Tibial nerve (tissue), 3 donors: Measurements from ENCODE around the gene MYO18B.

Experiments used
- CTCF ChIP-seq, 5 experiments: fragments of 200-600 bp in 3 of 5; fragments of 450-650 bp in 2 of 5; sonication (generic) in 3 of 5; IDR thresholded peaks; one replicate each; pipeline ENCODE4 v1.5.1; 2016 to 2019; ENCODE audit warnings: antibody characterized with exemption in 5 of 5, mild to moderate bottlenecking in 3 of 5, moderate library complexity in 2 of 5
- POLR2A ChIP-seq, 2 donors: fragments of 450-650 bp; IDR thresholded peaks; one replicate each; pipeline ENCODE4 v1.6.1; 2017; ENCODE audit warnings: antibody characterized with exemption in 2 of 2, mild to moderate bottlenecking in 2 of 2, moderate library complexity in 2 of 2

DNA sequence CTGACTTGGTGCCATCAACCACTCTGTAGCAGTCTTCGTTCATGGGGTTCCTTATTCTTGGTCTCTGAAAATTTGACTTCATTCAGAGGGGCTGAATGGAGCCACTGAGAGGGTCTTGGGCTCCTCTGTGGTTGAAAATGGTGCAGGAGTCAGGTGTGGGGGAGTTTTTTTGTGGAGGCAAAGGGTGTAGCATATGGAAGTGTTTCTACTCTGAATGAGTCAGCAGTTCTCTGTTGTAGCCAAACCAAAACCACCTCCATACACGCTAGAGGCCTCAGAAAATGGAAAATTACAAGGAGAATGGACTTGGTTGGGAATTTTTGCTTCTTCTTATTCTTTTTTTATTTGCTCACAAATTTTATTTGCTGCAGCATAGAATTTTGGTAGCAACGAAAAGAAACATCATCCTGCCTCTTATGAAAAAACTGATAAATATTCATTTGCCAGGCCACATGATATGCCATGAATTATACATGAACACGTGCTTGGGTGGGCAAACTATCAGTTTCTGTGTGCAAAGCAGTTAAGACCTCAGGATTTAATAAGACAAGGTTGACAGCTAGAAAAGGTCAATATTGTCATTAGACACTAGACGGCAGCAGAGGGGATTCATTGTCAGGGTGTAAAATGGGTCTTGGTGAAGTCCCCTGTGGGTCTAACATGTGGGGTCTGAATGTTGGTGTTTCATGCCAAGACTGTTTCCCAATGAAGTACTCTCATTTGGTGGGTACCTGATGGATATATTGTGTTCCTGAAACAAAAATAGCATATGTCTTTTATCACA is 111.7 kb downstream of the MYO18B start:
- no peak for TF ChIP-seq CTCF (IDR thresholded peaks at IDR 0.05)
- TF ChIP-seq POLR2A (IDR thresholded peaks at IDR 0.05), result no peak
